Chondrocyte (in vitro differentiated cells): Measurements from ENCODE around the gene CALM1. TPM values are rescaled to one million over a fixed set of nuclear protein-coding genes. Genes with fewer than 3 reads are reported as not detected.

Experiments
- DNase-seq: peaks from one replicate; pipeline ENCODE4 v3.0.0; 2021; ENCODE audit warnings: mixed read lengths, low spot score
- H3K27ac Mint-ChIP-seq: one replicate; pipeline ENCODE4 v1.8.0; 2021; ENCODE audit warnings: mild to moderate bottlenecking, moderate library complexity, mixed read lengths; ENCODE audit not compliant: unreplicated experiment
- H3K27me3 Mint-ChIP-seq: 2 replicates; pipeline ENCODE4 v1.8.0; 2021; ENCODE audit warnings: low read depth, mixed read lengths
- H3K36me3 Mint-ChIP-seq: 2 replicates; pipeline ENCODE4 v1.8.0; 2021; ENCODE audit warnings: low read depth, mixed read lengths
- H3K4me1 Mint-ChIP-seq: 2 replicates; pipeline ENCODE4 v1.8.0; 2021; ENCODE audit warnings: low read depth, mild to moderate bottlenecking, mixed read lengths
- H3K4me3 Mint-ChIP-seq: one replicate; pipeline ENCODE4 v1.8.0; 2021; ENCODE audit warnings: mild to moderate bottlenecking, moderate library complexity, mixed read lengths; ENCODE audit not compliant: unreplicated experiment
- H3K9me3 Mint-ChIP-seq: 2 replicates; pipeline ENCODE4 v1.8.0; 2021; ENCODE audit warnings: low read depth, mixed read lengths
- CTCF ChIP-seq: fragments of 200-600 bp; sonication (generic); IDR thresholded peaks from 2 replicates; pipeline ENCODE4 v1.5.0; 2021; ENCODE audit warnings: antibody characterized with exemption, mild to moderate bottlenecking, moderate library complexity
- total RNA-seq: library from RNA; stranded (reverse); gene quantifications from 3 replicates; pipeline ENCODE4 v1.2.1, GENCODE V29; 2021

CALM1 gene
- total RNA-seq, 1 donor from 2014 or later, result 273 TPM

GRCh38 chr14:90451443-90451842 is 54.6 kb downstream of the CALM1 start:
- peaks cover 6% of the 10 kb centered on the region for H3K4me1 Mint-ChIP-seq
- no peak overlapping the region for H3K27ac Mint-ChIP-seq
- TF ChIP-seq CTCF, result no peak
- peaks cover 15% of the 10 kb centered on the region for H3K27me3 Mint-ChIP-seq
- no peak for DNase-seq
- H3K9me3 Mint-ChIP-seq, result peaks cover 15% of the 10 kb centered on the region
- H3K36me3 Mint-ChIP-seq, result peaks cover 2% of the 10 kb centered on the region
- H3K4me3 Mint-ChIP-seq, result no peak overlapping the region

- peaks cover 2% of the 10 kb centered on the region for H3K36me3 Mint-ChIP-seq
- no peak overlapping the region for H3K27ac Mint-ChIP-seq
- no peak overlapping the region for H3K4me3 Mint-ChIP-seq
- H3K9me3 Mint-ChIP-seq, result peaks cover 12% of the 10 kb centered on the region
- peaks cover 6% of the 10 kb centered on the region for H3K4me1 Mint-ChIP-seq
- DNase-seq, result no peak
- TF ChIP-seq CTCF, result no peak
- peaks cover 14% of the 10 kb centered on the region for H3K27me3 Mint-ChIP-seq
These were observed 55.1 kb downstream of the CALM1 start for GRCh38 chr14:90451961-90452360.

- no peak overlapping the region for H3K4me3 Mint-ChIP-seq
- no peak overlapping the region for H3K27ac Mint-ChIP-seq
- H3K9me3 Mint-ChIP-seq, result peaks cover 10% of the 10 kb centered on the region
- DNase-seq, result no peak
- peaks cover 17% of the 10 kb centered on the region for H3K27me3 Mint-ChIP-seq
- H3K36me3 Mint-ChIP-seq, result peaks cover 2% of the 10 kb centered on the region
- peaks cover 6% of the 10 kb centered on the region for H3K4me1 Mint-ChIP-seq
- TF ChIP-seq CTCF, result no peak
These were observed 55.5 kb downstream of the CALM1 start for GRCh38 chr14:90452366-90452765.

- no peaks in the 10 kb centered on the region for H3K9me3 Mint-ChIP-seq
- DNase-seq, result no peak
- no peak overlapping the region for H3K27ac Mint-ChIP-seq
- H3K4me3 Mint-ChIP-seq, result no peak overlapping the region
- no peaks in the 10 kb centered on the region for H3K36me3 Mint-ChIP-seq
- TF ChIP-seq CTCF, result no peak
- H3K27me3 Mint-ChIP-seq, result peaks cover 17% of the 10 kb centered on the region
- H3K4me1 Mint-ChIP-seq, result peaks cover 6% of the 10 kb centered on the region
These were observed 56.6 kb downstream of the CALM1 start for GRCh38 chr14:90453401-90453951.

GRCh38 chr14:90454041-90455000 is 57.5 kb downstream of the CALM1 start:
- Mint-ChIP-seq H3K4me3 (peak overlapping the region; percentile 54), H3K27ac (no peak overlapping the region), H3K27me3 (peaks cover 17% of the 10 kb centered on the region), H3K9me3 (no peaks in the 10 kb centered on the region), H3K36me3 (no peaks in the 10 kb centered on the region), H3K4me1 (peaks cover 6% of the 10 kb centered on the region)
- TF ChIP-seq CTCF, result no peak
- DNase-seq, result no peak
